Fibroblast of villous mesenchyme (primary cell): Measurements from ENCODE around the gene RPTOR. TPM values are rescaled to one million over a fixed set of nuclear protein-coding genes. Genes with fewer than 3 reads are reported as not detected.
A peak's percentile ranks its signal among the peaks of the same experiment; 100 is the strongest.

Experiments
- DNase-seq: peaks from one replicate; pipeline ENCODE4 v3.0.0-alpha.2; 2010; ENCODE audit warnings: low read depth
- H3K4me3 ChIP-seq: 2 replicates; pipeline ENCODE4 v1.5.1; 2011; ENCODE audit warnings: low read depth, mild to moderate bottlenecking, low read length
- CTCF ChIP-seq: IDR thresholded peaks from 2 replicates; pipeline ENCODE4 v1.5.1; 2012; ENCODE audit warnings: low read depth, mild to moderate bottlenecking, low read length; ENCODE audit not compliant: insufficient read depth
- total RNA-seq: library from RNA; depleted of rRNA; stranded (reverse); fragments of >200 nt; gene quantifications from 2 replicates; pipeline ENCODE4 v1.2.3, GENCODE V29; 2012

The RPTOR gene
- total RNA-seq, 1 donor: 35.8 TPM

DNA sequence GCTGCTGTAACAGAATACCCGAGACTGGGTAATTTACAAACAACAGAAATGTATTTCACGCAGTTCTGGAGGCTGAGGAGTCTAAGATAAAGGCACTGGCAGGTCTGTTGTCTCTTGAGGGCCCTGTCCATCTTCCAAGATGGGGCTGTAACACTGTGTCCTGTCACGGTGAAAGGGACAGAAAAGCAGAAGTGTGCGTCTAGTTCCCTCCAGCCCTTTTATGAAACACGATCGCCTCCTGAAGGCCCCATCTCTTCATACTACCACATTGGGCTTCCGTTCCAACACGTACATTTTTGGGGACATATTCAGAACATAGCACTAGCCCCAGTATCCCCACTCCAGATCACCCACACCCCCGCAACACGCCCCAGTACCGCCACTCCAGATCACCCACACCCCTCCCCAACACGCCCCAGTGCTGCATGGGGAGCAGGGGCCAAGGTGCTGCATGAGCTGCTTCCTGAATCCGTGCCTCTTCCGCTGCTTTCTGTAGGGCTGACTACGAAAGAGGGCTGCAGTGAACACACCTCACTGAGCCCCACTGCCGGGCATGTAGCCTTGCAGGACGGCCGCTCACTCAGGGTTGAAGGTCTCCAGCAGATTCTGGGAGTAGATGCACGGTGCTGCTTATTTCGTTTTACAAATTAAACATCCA lies 91.9 kb downstream of the RPTOR start:
- no peak overlapping the region for H3K4me3 ChIP-seq
- TF ChIP-seq CTCF: no peak
- DNase-seq: no peak

- DNase-seq: no peak
- H3K4me3 ChIP-seq: no peak overlapping the region
- no peak for TF ChIP-seq CTCF
Measured at GRCh38 chr17:80637048-80637781, 92.6 kb downstream of the RPTOR start.

- no peak for DNase-seq
- no peak for TF ChIP-seq CTCF
- no peak overlapping the region for H3K4me3 ChIP-seq
Measured at GRCh38 chr17:80639658-80640057, 95.0 kb downstream of the RPTOR start.

DNA sequence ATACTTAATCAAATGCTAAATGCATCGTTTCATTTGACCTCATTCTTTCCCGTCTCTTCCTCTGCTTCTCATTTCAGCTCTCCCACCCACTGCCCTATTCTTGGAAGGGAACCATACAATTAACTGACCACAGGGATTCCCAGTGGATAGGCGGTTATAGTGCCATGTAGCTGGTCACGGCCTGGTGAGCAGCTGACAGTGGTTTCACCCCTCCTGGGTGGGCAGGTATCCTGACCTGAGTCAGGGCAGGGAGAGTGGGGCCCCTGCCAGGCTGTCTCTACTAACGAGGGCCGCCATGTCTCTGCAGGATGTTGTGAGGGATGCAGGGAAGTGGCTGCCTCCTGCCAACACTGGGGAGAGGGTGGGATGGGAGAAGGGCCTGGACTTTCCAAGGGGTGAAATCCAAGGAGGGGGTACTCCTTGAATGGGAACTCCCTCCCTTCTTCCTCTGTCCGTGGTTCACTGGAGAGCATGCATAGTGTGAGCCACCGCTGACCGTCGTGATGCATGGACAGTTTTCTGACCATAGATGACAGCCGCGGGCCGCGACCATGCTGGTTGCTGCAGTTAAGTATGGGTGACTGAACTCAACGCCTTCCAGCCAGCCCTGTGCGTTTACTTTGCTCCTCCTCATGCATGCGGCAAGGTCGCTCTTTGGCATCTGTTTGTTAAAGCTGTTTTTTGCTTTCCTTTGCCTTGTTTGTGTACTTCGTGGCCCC lies 95.9 kb downstream of the RPTOR start:
- DNase-seq: no peak
- no peak for TF ChIP-seq CTCF
- no peak overlapping the region for H3K4me3 ChIP-seq

GRCh38 chr17:80643326-80644099 lies 98.9 kb downstream of the RPTOR start:
- DNase-seq: no peak
- no peak for TF ChIP-seq CTCF
- H3K4me3 ChIP-seq: no peak overlapping the region

GRCh38 chr17:80644536-80644935 lies 99.9 kb downstream of the RPTOR start:
- H3K4me3 ChIP-seq: no peak overlapping the region
- peak; percentile 47 for DNase-seq
- TF ChIP-seq CTCF: no peak
